GM19035 (cell line): ENCODE measurements around the gene LYRM1.
"Not testable (repeated sequence)": the region's sequence is repeated elsewhere in the genome, so short reads cannot be mapped to it uniquely, and the experiment has no call there.

Experiments
- ATAC-seq: cut with Tn5 transposase; IDR thresholded peaks from one replicate; pipeline ENCODE4 v1.9.1; 2021; ENCODE audit not compliant: unreplicated experiment

LYRM1 gene

GRCh38 chr16:20901436-20902112, 1.0 kb downstream of the LYRM1 start:
- ATAC-seq = peak; percentile 8

- ATAC-seq = no peak
Observed at GRCh38 chr16:20902426-20902825, 1.9 kb downstream of the LYRM1 start.

GRCh38 chr16:20903116-20903898, 2.7 kb downstream of the LYRM1 start:
- no peak for ATAC-seq

- no peak for ATAC-seq
Observed at GRCh38 chr16:20903899-20904506, 3.4 kb downstream of the LYRM1 start.

GRCh38 chr16:20904507-20905081, 4.0 kb downstream of the LYRM1 start:
- no peak for ATAC-seq

- ATAC-seq = no peak
Observed at GRCh38 chr16:20905576-20905975, 5.0 kb downstream of the LYRM1 start.

- no peak for ATAC-seq
Observed at GRCh38 chr16:20906341-20907255, 6.0 kb downstream of the LYRM1 start.

GRCh38 chr16:20910781-20911321, 10.3 kb downstream of the LYRM1 start:
- no peak for ATAC-seq

GRCh38 chr16:20911361-20911760, 10.8 kb downstream of the LYRM1 start:
- no peak for ATAC-seq

- ATAC-seq = no peak
Observed at GRCh38 chr16:20916289-20916688, 15.7 kb downstream of the LYRM1 start.

GRCh38 chr16:20916942-20917341, 16.4 kb downstream of the LYRM1 start:
- ATAC-seq = no peak

GRCh38 chr16:20918486-20919239, 18.1 kb downstream of the LYRM1 start:
- ATAC-seq = no peak

GRCh38 chr16:20920091-20920490, 19.5 kb downstream of the LYRM1 start:
- no peak for ATAC-seq

GRCh38 chr16:20920799-20921198, 20.2 kb downstream of the LYRM1 start:
- no peak for ATAC-seq

GRCh38 chr16:20923876-20924275, 23.3 kb downstream of the LYRM1 start:
- ATAC-seq = no peak

GRCh38 chr16:20925751-20926150, 25.2 kb downstream of the LYRM1 start:
- no peak for ATAC-seq

- ATAC-seq = no peak
Observed at GRCh38 chr16:20928774-20929411, 28.3 kb downstream of the LYRM1 start.

- ATAC-seq = not testable (repeated sequence)
Observed at GRCh38 chr16:20929676-20930364, 29.2 kb downstream of the LYRM1 start.

GRCh38 chr16:20930365-20930690, 29.8 kb downstream of the LYRM1 start:
- no peak for ATAC-seq
